Gastroesophageal sphincter (tissue), 4 donors: ENCODE measurements around the gene LRRC36. TPM values are rescaled to one million over a fixed set of nuclear protein-coding genes. Genes with fewer than 3 reads are reported as not detected.
A peak's percentile ranks its signal among the peaks of the same experiment; 100 is the strongest.

Source experiments
- ATAC-seq: fragments of 150-250 bp; one replicate; pipeline ENCODE4 v1.9.1; 2016; ENCODE audit warnings: mild to moderate bottlenecking, moderate library complexity
- H3K27ac ChIP-seq, 4 donors: fragments of 200-600 bp; sonication (generic) in 3 of 4; 1 replicate in 3 of 4; 2 replicates in 1 of 4; pipeline ENCODE4 v1.5.1; 2016 to 2019
- H3K27me3 ChIP-seq: fragments of 200-600 bp; sonication (generic); one replicate; pipeline ENCODE4 v1.5.1; 2019
- H3K36me3 ChIP-seq, 2 donors: fragments of 200-600 bp; sonication (generic); one replicate each; pipeline ENCODE4 v1.5.1; 2019; ENCODE audit warnings: control low read depth in 1 of 2
- H3K4me1 ChIP-seq, 3 donors: fragments of 200-600 bp; sonication (generic); 1 replicate in 2 of 3; 2 replicates in 1 of 3; pipeline ENCODE4 v1.5.1; 2016 to 2019; ENCODE audit warnings: control low read depth in 2 of 3
- H3K4me3 ChIP-seq, 2 donors: fragments of 200-600 bp; sonication (generic); one replicate each; pipeline ENCODE4 v1.5.1; 2019; ENCODE audit warnings: mild to moderate bottlenecking in 1 of 2, moderate library complexity in 1 of 2
- H3K9me3 ChIP-seq, 3 donors: fragments of 200-600 bp; sonication (generic); one replicate each; pipeline ENCODE4 v1.5.1; 2017 to 2019; ENCODE audit warnings: control low read depth in 2 of 3
- EP300 ChIP-seq: sonication (generic); formaldehyde crosslinking; IDR thresholded peaks from one replicate; pipeline ENCODE4 v1.6.1; 2017; ENCODE audit warnings: antibody characterized with exemption, mild to moderate bottlenecking
- POLR2A ChIP-seq, 2 donors: fragments of 450-650 bp; IDR thresholded peaks; one replicate each; pipeline ENCODE4 v1.6.1; 2017; ENCODE audit warnings: antibody characterized with exemption in 2 of 2, mild to moderate bottlenecking in 2 of 2, moderate library complexity in 1 of 2
- POLR2AphosphoS5 ChIP-seq: sonication (generic); formaldehyde crosslinking; IDR thresholded peaks from one replicate; pipeline ENCODE4 v1.6.1; 2017; ENCODE audit warnings: antibody characterized with exemption
- WGBS, 2 donors: methylation state at CpG; one replicate each; pipeline ENCODE4 v1.1.5; 2018; ENCODE audit warnings: low coverage in 1 of 2; 5-methylcytosine and 5-hydroxymethylcytosine counted together
- total RNA-seq, 4 donors: library from RNA; depleted of rRNA; stranded (reverse); fragments of >200 nt; gene quantifications; one replicate each; pipeline ENCODE4 v1.1.0, GENCODE V29; 2016
- TF ChIP-seq, protein P1 (sequence below), 4 experiments: fragments of 200-600 bp in 2 of 4; fragments of 450-650 bp in 2 of 4; sonication (generic) in 1 of 4; IDR thresholded peaks; one replicate each; pipeline ENCODE4 v1.5.1; 2017 to 2019; ENCODE audit warnings: antibody characterized with exemption in 4 of 4, mild to moderate bottlenecking in 2 of 4, moderate library complexity in 2 of 4

LRRC36 gene
- total RNA-seq, 4 donors from 2014 or later: 0.27 TPM; not detected in 3

- Histone ChIP-seq H3K36me3 (no peaks in the 10 kb centered on the region), H3K9me3 (no peaks in the 10 kb centered on the region), H3K27ac (no peak overlapping the region), H3K27me3 (peaks cover 62% of the 10 kb centered on the region), H3K4me3 (no peak overlapping the region), H3K4me1 (peaks cover 0 to 21% (median 6%) of the 10 kb centered on the region in 3 donors)
- no peak for ATAC-seq
- TF ChIP-seq EP300 (no peak), POLR2A (IDR thresholded peaks at IDR 0.05) (no peak), POLR2AphosphoS5 (no peak)
- TF ChIP-seq, protein P1, sequence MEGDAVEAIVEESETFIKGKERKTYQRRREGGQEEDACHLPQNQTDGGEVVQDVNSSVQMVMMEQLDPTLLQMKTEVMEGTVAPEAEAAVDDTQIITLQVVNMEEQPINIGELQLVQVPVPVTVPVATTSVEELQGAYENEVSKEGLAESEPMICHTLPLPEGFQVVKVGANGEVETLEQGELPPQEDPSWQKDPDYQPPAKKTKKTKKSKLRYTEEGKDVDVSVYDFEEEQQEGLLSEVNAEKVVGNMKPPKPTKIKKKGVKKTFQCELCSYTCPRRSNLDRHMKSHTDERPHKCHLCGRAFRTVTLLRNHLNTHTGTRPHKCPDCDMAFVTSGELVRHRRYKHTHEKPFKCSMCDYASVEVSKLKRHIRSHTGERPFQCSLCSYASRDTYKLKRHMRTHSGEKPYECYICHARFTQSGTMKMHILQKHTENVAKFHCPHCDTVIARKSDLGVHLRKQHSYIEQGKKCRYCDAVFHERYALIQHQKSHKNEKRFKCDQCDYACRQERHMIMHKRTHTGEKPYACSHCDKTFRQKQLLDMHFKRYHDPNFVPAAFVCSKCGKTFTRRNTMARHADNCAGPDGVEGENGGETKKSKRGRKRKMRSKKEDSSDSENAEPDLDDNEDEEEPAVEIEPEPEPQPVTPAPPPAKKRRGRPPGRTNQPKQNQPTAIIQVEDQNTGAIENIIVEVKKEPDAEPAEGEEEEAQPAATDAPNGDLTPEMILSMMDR (IDR thresholded peaks at IDR 0.05): no peak
- 88 to 100% methylated on average over 1 of the region's 4 CpGs for WGBS, 2 donors
These were observed 99.0 kb downstream of the LRRC36 start for GRCh38 chr16:67425580-67425979.

DNA sequence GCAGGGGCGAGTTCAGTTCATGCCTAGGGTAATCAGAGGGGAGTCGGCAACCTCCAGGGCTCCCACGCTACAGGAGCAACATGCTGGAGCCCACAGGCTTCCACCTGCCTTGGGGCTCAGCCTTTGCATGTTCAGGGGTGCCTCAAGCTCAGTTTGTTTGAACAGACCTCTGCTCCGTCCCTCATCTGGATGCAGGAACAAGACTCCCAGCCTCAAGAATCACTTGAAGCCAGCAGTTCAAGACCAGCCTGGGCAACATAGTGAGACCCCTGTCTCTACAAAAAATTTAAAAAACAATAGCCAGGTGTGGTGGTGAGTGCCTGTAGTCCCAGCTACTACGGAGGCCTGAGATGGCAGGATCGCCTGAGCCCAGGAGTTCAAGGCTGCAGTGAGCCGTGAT, 99.4 kb downstream of the LRRC36 start:
- Histone ChIP-seq H3K27me3 (peaks cover 63% of the 10 kb centered on the region), H3K36me3 (no peaks in the 10 kb centered on the region), H3K4me1 (peaks cover 0 to 25% (median 9%) of the 10 kb centered on the region in 3 donors), H3K27ac (no peak overlapping the region), H3K9me3 (no peaks in the 10 kb centered on the region), H3K4me3 (no peak overlapping the region)
- TF ChIP-seq, protein P1 (IDR thresholded peaks at IDR 0.05): no peak
- TF ChIP-seq POLR2A (IDR thresholded peaks at IDR 0.05): no peak
- TF ChIP-seq POLR2AphosphoS5: no peak
- no peak for TF ChIP-seq EP300
- WGBS, 2 donors: 82% methylated on average over 2 of the region's 7 CpGs; no CpG with 5 or more reads in 1 of the 2 donors
- ATAC-seq: no peak

GRCh38 chr16:67426950-67427349, 100.3 kb downstream of the LRRC36 start:
- Histone ChIP-seq H3K9me3 (no peaks in the 10 kb centered on the region), H3K36me3 (no peaks in the 10 kb centered on the region), H3K27me3 (peaks cover 63% of the 10 kb centered on the region), H3K4me3 (no peak overlapping the region), H3K27ac (no peak overlapping the region), H3K4me1 (peaks cover 0 to 35% (median 14%) of the 10 kb centered on the region in 3 donors)
- ATAC-seq: no peak
- no peak for TF ChIP-seq EP300
- no peak for TF ChIP-seq POLR2AphosphoS5
- TF ChIP-seq POLR2A (IDR thresholded peaks at IDR 0.05): no peak
- TF ChIP-seq, protein P1 (IDR thresholded peaks at IDR 0.05): no peak
- 57 to 61% methylated on average over 4 to 6 of the region's 7 CpGs for WGBS, 2 donors

GRCh38 chr16:67428146-67428731, 101.6 kb downstream of the LRRC36 start:
- H3K36me3 ChIP-seq: no peaks in the 10 kb centered on the region
- H3K4me1 ChIP-seq: peaks cover 0 to 41% (median 15%) of the 10 kb centered on the region in 3 donors
- no peak overlapping the region for H3K27ac ChIP-seq
- TF ChIP-seq, protein P1 (IDR thresholded peaks at IDR 0.05): peak in 3 of 4 experiments; percentile 72 to 86 (median 79)
- no peak for TF ChIP-seq EP300
- no peak overlapping the region for H3K4me3 ChIP-seq
- ATAC-seq: peak; percentile 62
- H3K27me3 ChIP-seq: peaks cover 63% of the 10 kb centered on the region
- 29 to 93% methylated on average over 1 to 2 of the region's 11 CpGs for WGBS, 2 donors
- no peaks in the 10 kb centered on the region for H3K9me3 ChIP-seq
